CD4-positive, alpha-beta T cell (primary cell): Measurements from ENCODE around the gene SLC29A2. TPM values are rescaled to one million over a fixed set of nuclear protein-coding genes. Genes with fewer than 3 reads are reported as not detected.

Experiments
- ATAC-seq: fragments of 200-7000 bp; cut with Tn5 transposase; one replicate; pipeline ENCODE4 v1.10.0; 2022; ENCODE audit warnings: mild to moderate bottlenecking; ENCODE audit not compliant: poor library complexity
- CTCF ChIA-PET: fragments of 350-600 bp; sonication (Branson Sonifier 250); formaldehyde crosslinking; loops from one replicate; lab custom pipeline; 2021; ENCODE audit warnings: antibody characterized with exemption, inconsistent platforms; lab: Charles Lee
- POLR2A ChIA-PET: fragments of 350-600 bp; sonication (Branson Sonifier 250); formaldehyde crosslinking; loops from one replicate; lab custom pipeline; 2021; ENCODE audit warnings: antibody characterized with exemption, inconsistent platforms; lab: Charles Lee
- DNase-seq, 14 experiments: peaks; one replicate each; pipeline ENCODE4 v3.0.0-alpha.2; 2013 to 2020; ENCODE audit warnings: mixed read lengths in 2 of 14
- H3K27ac ChIP-seq, 2 donors: one replicate each; pipeline versions ENCODE4 v1.5.1 to v1.7.0; 2013; ENCODE audit warnings: low read length in 2 of 2, low read depth in 1 of 2, mild to moderate bottlenecking in 1 of 2
- H3K27me3 ChIP-seq, 2 experiments: 1 replicate in 1 of 2; 2 replicates in 1 of 2; pipeline versions ENCODE4 v1.6.1 to v1.7.0; 2013; ENCODE audit warnings: low read length in 2 of 2, control low read depth in 1 of 2, mild to moderate bottlenecking in 1 of 2, moderate library complexity in 1 of 2; ENCODE audit not compliant: insufficient read depth in 2 of 2, control insufficient read depth in 1 of 2
- H3K36me3 ChIP-seq: one replicate; pipeline ENCODE4 v1.6.1; 2013; ENCODE audit warnings: low read length, control low read depth; ENCODE audit not compliant: insufficient read depth
- H3K4me1 ChIP-seq: one replicate; pipeline ENCODE4 v1.6.1; 2013; ENCODE audit warnings: low read length, control low read depth; ENCODE audit not compliant: insufficient read depth
- H3K4me3 ChIP-seq: one replicate; pipeline ENCODE4 v1.5.1; 2013; ENCODE audit warnings: mild to moderate bottlenecking, low read length, moderate library complexity
- H3K9me3 ChIP-seq, 2 experiments: 1 replicate in 1 of 2; 2 replicates in 1 of 2; pipeline versions ENCODE4 v1.6.1 to v1.7.0; 2013; ENCODE audit warnings: low read length in 2 of 2, mild to moderate bottlenecking in 2 of 2, control low read depth in 1 of 2, moderate library complexity in 1 of 2; ENCODE audit not compliant: control insufficient read depth in 1 of 2, insufficient read depth in 1 of 2
- H3K27ac Mint-ChIP-seq: one replicate; pipeline ENCODE4 v1.8.0; 2020; ENCODE audit warnings: mixed read lengths
- H3K27me3 Mint-ChIP-seq: one replicate; pipeline ENCODE4 v1.8.0; 2021; ENCODE audit warnings: mixed read lengths
- H3K36me3 Mint-ChIP-seq: one replicate; pipeline ENCODE4 v1.8.0; 2021; ENCODE audit warnings: low read depth, mixed read lengths
- H3K4me1 Mint-ChIP-seq: one replicate; pipeline ENCODE4 v1.8.0; 2021; ENCODE audit warnings: low read depth, mixed read lengths
- H3K4me3 Mint-ChIP-seq: one replicate; pipeline ENCODE4 v1.8.0; 2020; ENCODE audit warnings: mild to moderate bottlenecking, mixed read lengths
- H3K9me3 Mint-ChIP-seq: one replicate; pipeline ENCODE4 v1.8.0; 2020; ENCODE audit warnings: mixed read lengths
- CTCF ChIP-seq: fragments of 200-600 bp; IDR thresholded peaks from one replicate; pipeline ENCODE4 v1.8.0; 2022; ENCODE audit warnings: antibody characterized with exemption, mild to moderate bottlenecking
- intact Hi-C, 2 experiments: fragments of 100-400 bp; cut with DNase I in 1 of 2; cut with micrococcal nuclease in 1 of 2; formaldehyde crosslinking; loops; one replicate each; pipeline versions ENCODE4 v1.15.1 to v1.9.0; 2023 to 2025; cut with DNase I, micrococcal nuclease
- total RNA-seq, 174 experiments: library from RNA in 2 of 174; stranded (reverse) in 2 of 174; gene quantifications; one replicate each; pipeline ENCODE4 v1.2.3 and lab custom pipeline; 2021 to 2026

The SLC29A2 gene
- total RNA-seq, 2 experiments from 2014 or later = 9.7 TPM

DNA sequence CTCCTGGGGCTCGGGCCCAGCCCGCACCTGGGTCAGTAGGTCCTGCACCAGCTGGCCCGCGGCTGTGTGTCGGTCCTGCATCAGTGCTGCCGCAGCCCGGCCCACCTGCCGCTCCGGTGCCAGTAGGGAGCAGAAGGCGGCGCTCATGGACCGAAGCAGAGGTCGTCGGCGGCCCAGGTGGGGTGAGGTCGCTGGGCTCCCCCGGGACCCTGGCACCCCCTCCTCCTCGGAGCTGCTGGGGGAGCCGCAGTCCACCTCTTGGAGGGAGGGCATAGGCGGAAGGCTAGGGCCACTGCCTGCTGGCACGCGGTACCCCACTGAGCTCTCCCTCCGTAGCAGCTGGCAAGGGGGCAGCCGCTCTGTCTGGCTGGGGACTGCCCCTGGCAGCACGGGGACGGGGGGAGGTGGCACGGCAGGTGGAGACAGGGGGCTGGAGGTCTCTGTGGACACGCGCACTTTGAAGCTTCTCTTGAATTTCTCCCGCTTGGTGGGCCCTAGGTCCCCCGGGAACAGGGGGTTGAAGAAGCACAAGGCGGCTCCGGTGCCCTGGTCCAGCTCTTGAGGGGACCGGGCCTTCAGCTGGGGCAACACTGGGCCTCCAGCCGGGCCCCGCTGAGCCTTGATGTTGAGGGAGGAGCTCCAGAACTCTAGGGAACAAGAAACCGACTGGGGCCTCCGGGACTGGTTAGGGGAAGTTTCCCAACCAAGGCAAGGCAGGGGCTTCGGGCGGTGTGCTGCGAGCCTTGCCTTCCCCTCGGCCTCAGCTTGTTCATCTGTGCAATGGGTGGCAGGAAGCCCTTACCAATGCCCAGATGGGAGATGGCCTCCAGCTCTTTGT, 36.7 kb downstream of the SLC29A2 start:
- ATAC-seq (no peak), DNase-seq (peak in 1 of 14 experiments; percentile 35)
- CTCF ChIA-PET = interaction anchor here (1.7 kb wide), 1 partner anchor 23 kb away, joined by 6 read pairs; no protein-coding TSS in a partner anchor
- intact Hi-C loops = no loop called here
- POLR2A ChIA-PET = interaction anchor here (0.9 to 3.0 kb wide), 3 partner anchors 10 to 22 kb away, joined by 3 to 16 read pairs (median 10); partner anchors contain the start of genes B4GAT1 and BRMS1
- no peaks in the 10 kb centered on the region for H3K27me3 ChIP-seq
- H3K9me3 Mint-ChIP-seq = no peaks in the 10 kb centered on the region
- no peaks in the 10 kb centered on the region for H3K9me3 ChIP-seq
- no peaks in the 10 kb centered on the region for H3K27me3 Mint-ChIP-seq
- H3K4me1 ChIP-seq = peaks cover 28% of the 10 kb centered on the region
- peaks cover 22% of the 10 kb centered on the region for H3K36me3 Mint-ChIP-seq
- H3K4me3 Mint-ChIP-seq = peak overlapping the region; percentile 63
- no peak overlapping the region for H3K27ac Mint-ChIP-seq
- H3K4me3 ChIP-seq = peak overlapping the region; percentile 63
- no peak overlapping the region for H3K27ac ChIP-seq
- TF ChIP-seq CTCF = no peak
- H3K4me1 Mint-ChIP-seq = peaks cover 19% of the 10 kb centered on the region
- H3K36me3 ChIP-seq = peaks cover 25% of the 10 kb centered on the region

DNA sequence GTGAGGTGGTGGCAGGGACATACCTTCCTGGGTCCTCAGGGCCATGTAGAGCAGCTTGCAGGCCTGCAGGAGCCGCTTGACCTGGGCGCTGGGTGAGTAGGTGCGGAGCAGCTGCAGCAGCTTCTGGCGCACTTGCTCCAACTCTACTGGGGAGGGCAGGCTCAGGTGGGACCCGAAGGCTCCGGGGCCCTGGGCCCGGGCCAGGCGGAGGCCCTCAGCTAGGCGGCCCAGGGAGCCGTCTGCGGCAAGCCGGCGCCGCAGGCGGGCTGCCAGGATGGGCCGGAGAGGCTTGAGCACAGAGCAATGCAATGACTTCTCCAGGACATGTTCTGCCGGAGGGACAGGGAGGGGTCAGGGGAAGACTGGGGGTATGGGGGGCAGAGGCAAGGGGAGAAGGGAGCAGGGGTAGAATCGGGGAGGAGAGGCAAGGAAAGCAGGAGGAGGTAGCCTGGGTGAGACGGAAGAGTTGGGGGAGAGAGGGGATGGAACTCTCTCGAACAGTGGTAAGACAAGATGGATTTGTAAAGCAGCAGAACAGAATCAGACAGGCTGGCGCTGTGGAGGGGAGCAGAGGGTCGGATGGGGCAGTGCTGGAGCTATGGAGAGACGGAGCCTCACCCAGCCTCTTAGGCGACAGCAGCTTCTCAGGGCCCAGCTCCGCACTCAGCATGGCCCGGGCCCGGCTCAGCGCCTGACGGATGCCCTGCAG, 37.5 kb downstream of the SLC29A2 start:
- Mint-ChIP-seq H3K27me3 (no peaks in the 10 kb centered on the region), H3K9me3 (no peaks in the 10 kb centered on the region), H3K36me3 (peaks cover 15% of the 10 kb centered on the region), H3K4me1 (peaks cover 19% of the 10 kb centered on the region), H3K27ac (no peak overlapping the region), H3K4me3 (no peak overlapping the region)
- DNase-seq = peak in 1 of 14 experiments; percentile 25
- ATAC-seq = no peak
- peaks cover 30% of the 10 kb centered on the region for H3K4me1 ChIP-seq
- no peak overlapping the region for H3K27ac ChIP-seq
- CTCF ChIA-PET = interaction anchor here (1.0 kb wide), 1 partner anchor 55 kb away, joined by 4 read pairs; no protein-coding TSS in a partner anchor
- intact Hi-C loops = no loop called here
- TF ChIP-seq CTCF = no peak
- POLR2A ChIA-PET = interaction anchor here (0.6 to 3.0 kb wide), 2 partner anchors 11 to 1111 kb away, joined by 3 to 16 read pairs; partner anchors contain the start of gene BRMS1
- no peaks in the 10 kb centered on the region for H3K27me3 ChIP-seq
- no peak overlapping the region for H3K4me3 ChIP-seq
- H3K9me3 ChIP-seq = no peaks in the 10 kb centered on the region
- H3K36me3 ChIP-seq = peaks cover 17% of the 10 kb centered on the region

DNA sequence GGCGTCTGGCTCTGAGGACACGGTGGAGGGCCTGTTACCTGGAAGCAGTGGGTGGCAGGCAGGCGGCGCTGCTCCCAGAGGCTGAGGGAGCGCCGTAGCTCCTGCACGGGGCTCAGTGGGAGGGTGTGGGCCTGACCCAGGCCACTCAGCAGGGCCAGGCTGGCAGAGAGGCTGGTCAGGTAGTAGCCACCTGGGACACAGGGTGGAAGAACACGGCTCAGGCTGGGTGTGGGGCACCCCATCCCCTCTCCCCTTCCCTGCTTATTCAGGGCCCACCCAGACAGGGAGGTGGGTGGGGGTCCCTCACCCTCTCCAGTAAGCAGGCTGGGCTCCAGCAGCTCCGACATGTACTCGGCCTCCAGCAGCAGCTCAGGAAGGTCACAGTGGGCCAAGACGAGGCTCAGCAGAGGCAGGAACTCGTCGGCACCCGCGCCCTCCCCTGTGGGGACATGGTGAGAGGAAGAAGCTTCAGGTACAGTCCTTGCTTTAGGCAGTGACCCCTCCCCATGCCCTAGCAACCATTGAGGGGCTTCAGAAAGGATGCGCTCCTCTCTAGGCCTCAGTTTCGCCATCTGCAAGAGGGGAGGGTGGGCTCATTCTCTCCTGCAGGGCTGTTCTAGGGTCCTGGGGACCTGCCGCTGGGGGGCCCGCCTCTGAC, 38.2 kb downstream of the SLC29A2 start:
- TF ChIP-seq CTCF = no peak
- CTCF ChIA-PET = interaction anchor here (1.0 kb wide), 1 partner anchor 55 kb away, joined by 4 read pairs; no protein-coding TSS in a partner anchor
- POLR2A ChIA-PET = interaction anchor here (0.6 kb wide), 1 partner anchor 1110 kb away, joined by 3 read pairs; no protein-coding TSS in a partner anchor
- H3K4me1 ChIP-seq = peaks cover 37% of the 10 kb centered on the region
- peaks cover 12% of the 10 kb centered on the region for H3K36me3 ChIP-seq
- H3K9me3 Mint-ChIP-seq = no peaks in the 10 kb centered on the region
- H3K4me3 Mint-ChIP-seq = no peak overlapping the region
- H3K36me3 Mint-ChIP-seq = peaks cover 9% of the 10 kb centered on the region
- intact Hi-C loops = no loop called here
- no peak overlapping the region for H3K4me3 ChIP-seq
- no peaks in the 10 kb centered on the region for H3K9me3 ChIP-seq
- no peaks in the 10 kb centered on the region for H3K27me3 ChIP-seq
- H3K27ac Mint-ChIP-seq = no peak overlapping the region
- no peak for ATAC-seq
- no peaks in the 10 kb centered on the region for H3K27me3 Mint-ChIP-seq
- no peak overlapping the region for H3K27ac ChIP-seq
- H3K4me1 Mint-ChIP-seq = peaks cover 23% of the 10 kb centered on the region
- peak in 1 of 14 experiments; percentile 18 for DNase-seq
